ENCODE results near the gene MIA.
"Not testable (repeated sequence)": the region's sequence is repeated elsewhere in the genome, so short reads cannot be mapped to it uniquely, and the experiment has no call there.

The MIA gene

GRCh38 chr19:40807147-40808020, 32.1 kb downstream of the MIA start:
- no peak for DNase-seq (ENCODE audit: low read depth)
- Histone ChIP-seq H3K36me3 (ENCODE audit: control insufficient read depth, insufficient read depth, low read length, severe bottlenecking) (peaks cover 53% of the 10 kb centered on the region), H3K27me3 (replicated peaks; ENCODE audit: control insufficient read depth, insufficient read depth, low read length) (no peaks in the 10 kb centered on the region), H3K9me3 (ENCODE audit: control insufficient read depth, low read length) (no peaks in the 10 kb centered on the region), H3K9ac (ENCODE audit: low read length) (peak overlapping the region; percentile 30), H3K4me3 (ENCODE audit: low read length) (no peak overlapping the region), H3K4me1 (ENCODE audit: control insufficient read depth, insufficient read depth, low read length) (peaks cover 51% of the 10 kb centered on the region)

GRCh38 chr19:40808021-40808325, 32.7 kb downstream of the MIA start:
- peaks cover 53% of the 10 kb centered on the region for H3K36me3 ChIP-seq (ENCODE audit: control insufficient read depth, insufficient read depth, low read length, severe bottlenecking)
- no peak overlapping the region for H3K4me3 ChIP-seq (ENCODE audit: low read length)
- H3K27me3 ChIP-seq (replicated peaks; ENCODE audit: control insufficient read depth, insufficient read depth, low read length) = no peaks in the 10 kb centered on the region
- H3K9me3 ChIP-seq (ENCODE audit: control insufficient read depth, low read length) = no peaks in the 10 kb centered on the region
- H3K4me1 ChIP-seq (ENCODE audit: control insufficient read depth, insufficient read depth, low read length) = peaks cover 49% of the 10 kb centered on the region
- H3K9ac ChIP-seq (ENCODE audit: low read length) = no peak overlapping the region
- DNase-seq (ENCODE audit: low read depth) = no peak

GRCh38 chr19:40808497-40808896, 33.2 kb downstream of the MIA start:
- Histone ChIP-seq H3K9me3 (ENCODE audit: control insufficient read depth, low read length) (no peaks in the 10 kb centered on the region), H3K27me3 (replicated peaks; ENCODE audit: control insufficient read depth, insufficient read depth, low read length) (no peaks in the 10 kb centered on the region), H3K9ac (ENCODE audit: low read length) (no peak overlapping the region), H3K4me1 (ENCODE audit: control insufficient read depth, insufficient read depth, low read length) (peaks cover 46% of the 10 kb centered on the region), H3K4me3 (ENCODE audit: low read length) (no peak overlapping the region), H3K36me3 (ENCODE audit: control insufficient read depth, insufficient read depth, low read length, severe bottlenecking) (peaks cover 48% of the 10 kb centered on the region)
- DNase-seq (ENCODE audit: low read depth) = no peak

- Histone ChIP-seq H3K4me3 (ENCODE audit: low read length) (peak overlapping the region; percentile 69), H3K4me1 (ENCODE audit: control insufficient read depth, insufficient read depth, low read length) (peaks cover 37% of the 10 kb centered on the region), H3K9ac (ENCODE audit: low read length) (peak overlapping the region; percentile 69), H3K36me3 (ENCODE audit: control insufficient read depth, insufficient read depth, low read length, severe bottlenecking) (peaks cover 38% of the 10 kb centered on the region), H3K27me3 (replicated peaks; ENCODE audit: control insufficient read depth, insufficient read depth, low read length) (no peaks in the 10 kb centered on the region), H3K9me3 (ENCODE audit: control insufficient read depth, low read length) (no peaks in the 10 kb centered on the region)
- no peak for DNase-seq (ENCODE audit: low read depth)
These were observed 34.2 kb downstream of the MIA start for GRCh38 chr19:40809358-40810086.

GRCh38 chr19:40810160-40810559, 34.8 kb downstream of the MIA start:
- Histone ChIP-seq H3K4me3 (ENCODE audit: low read length) (peak overlapping the region; percentile 69), H3K9ac (ENCODE audit: low read length) (peak overlapping the region; percentile 69), H3K9me3 (ENCODE audit: control insufficient read depth, low read length) (no peaks in the 10 kb centered on the region), H3K4me1 (ENCODE audit: control insufficient read depth, insufficient read depth, low read length) (peaks cover 31% of the 10 kb centered on the region), H3K36me3 (ENCODE audit: control insufficient read depth, insufficient read depth, low read length, severe bottlenecking) (peaks cover 33% of the 10 kb centered on the region), H3K27me3 (replicated peaks; ENCODE audit: control insufficient read depth, insufficient read depth, low read length) (no peaks in the 10 kb centered on the region)
- no peak for DNase-seq (ENCODE audit: low read depth)

- H3K27me3 ChIP-seq (replicated peaks; ENCODE audit: control insufficient read depth, insufficient read depth, low read length); H3K9me3 ChIP-seq (ENCODE audit: control insufficient read depth, low read length): not testable (repeated sequence)
- Histone ChIP-seq H3K9ac (ENCODE audit: low read length) (peak overlapping the region; percentile 73), H3K36me3 (ENCODE audit: control insufficient read depth, insufficient read depth, low read length, severe bottlenecking) (peaks cover 30% of the 10 kb centered on the region), H3K4me3 (ENCODE audit: low read length) (peak overlapping the region; percentile 69), H3K4me1 (ENCODE audit: control insufficient read depth, insufficient read depth, low read length) (peaks cover 31% of the 10 kb centered on the region)
- peak; percentile 87 for DNase-seq (ENCODE audit: low read depth)
These were observed 35.5 kb downstream of the MIA start for GRCh38 chr19:40810649-40811408.

GRCh38 chr19:40811478-40812341, 36.4 kb downstream of the MIA start:
- DNase-seq (ENCODE audit: low read depth) = no peak
- Histone ChIP-seq H3K4me3 (ENCODE audit: low read length) (peak overlapping the region; percentile 52), H3K9ac (ENCODE audit: low read length) (peak overlapping the region; percentile 73)

GRCh38 chr19:40812571-40812970, 37.2 kb downstream of the MIA start:
- not testable (repeated sequence) for H3K9ac ChIP-seq (ENCODE audit: low read length); H3K9me3 ChIP-seq (ENCODE audit: control insufficient read depth, low read length); H3K4me3 ChIP-seq (ENCODE audit: low read length); H3K27me3 ChIP-seq (replicated peaks; ENCODE audit: control insufficient read depth, insufficient read depth, low read length); DNase-seq (ENCODE audit: low read depth)
- Histone ChIP-seq H3K4me1 (ENCODE audit: control insufficient read depth, insufficient read depth, low read length) (peaks cover 25% of the 10 kb centered on the region), H3K36me3 (ENCODE audit: control insufficient read depth, insufficient read depth, low read length, severe bottlenecking) (peaks cover 23% of the 10 kb centered on the region)

More at GRCh38 chr19:40811478-40812341, 36.4 kb downstream of the MIA start:
- H3K27me3 ChIP-seq (replicated peaks; ENCODE audit: control insufficient read depth, insufficient read depth, low read length) = no peaks in the 10 kb centered on the region
- H3K36me3 ChIP-seq (ENCODE audit: control insufficient read depth, insufficient read depth, low read length, severe bottlenecking) = peaks cover 30% of the 10 kb centered on the region
- no peaks in the 10 kb centered on the region for H3K9me3 ChIP-seq (ENCODE audit: control insufficient read depth, low read length)
- H3K4me1 ChIP-seq (ENCODE audit: control insufficient read depth, insufficient read depth, low read length) = peaks cover 26% of the 10 kb centered on the region

- Histone ChIP-seq H3K27me3 (replicated peaks; ENCODE audit: control insufficient read depth, insufficient read depth, low read length) (no peaks in the 10 kb centered on the region), H3K4me1 (ENCODE audit: control insufficient read depth, insufficient read depth, low read length) (peaks cover 25% of the 10 kb centered on the region), H3K9ac (ENCODE audit: low read length) (no peak overlapping the region), H3K4me3 (ENCODE audit: low read length) (no peak overlapping the region), H3K9me3 (ENCODE audit: control insufficient read depth, low read length) (no peaks in the 10 kb centered on the region), H3K36me3 (ENCODE audit: control insufficient read depth, insufficient read depth, low read length, severe bottlenecking) (peaks cover 17% of the 10 kb centered on the region)
- no peak for DNase-seq (ENCODE audit: low read depth)
These were observed 37.9 kb downstream of the MIA start for GRCh38 chr19:40813182-40813581.

GRCh38 chr19:40815223-40815622, 39.9 kb downstream of the MIA start:
- no peak for DNase-seq (ENCODE audit: low read depth)
- Histone ChIP-seq H3K27me3 (replicated peaks; ENCODE audit: control insufficient read depth, insufficient read depth, low read length) (no peaks in the 10 kb centered on the region), H3K9me3 (ENCODE audit: control insufficient read depth, low read length) (no peaks in the 10 kb centered on the region), H3K36me3 (ENCODE audit: control insufficient read depth, insufficient read depth, low read length, severe bottlenecking) (no peaks in the 10 kb centered on the region), H3K9ac (ENCODE audit: low read length) (no peak overlapping the region), H3K4me3 (ENCODE audit: low read length) (no peak overlapping the region), H3K4me1 (ENCODE audit: control insufficient read depth, insufficient read depth, low read length) (peaks cover 26% of the 10 kb centered on the region)
